Measurements from ENCODE around the gene DCST2.
A peak's percentile ranks its signal among the peaks of the same experiment; 100 is the strongest.

Gene DCST2

DNA sequence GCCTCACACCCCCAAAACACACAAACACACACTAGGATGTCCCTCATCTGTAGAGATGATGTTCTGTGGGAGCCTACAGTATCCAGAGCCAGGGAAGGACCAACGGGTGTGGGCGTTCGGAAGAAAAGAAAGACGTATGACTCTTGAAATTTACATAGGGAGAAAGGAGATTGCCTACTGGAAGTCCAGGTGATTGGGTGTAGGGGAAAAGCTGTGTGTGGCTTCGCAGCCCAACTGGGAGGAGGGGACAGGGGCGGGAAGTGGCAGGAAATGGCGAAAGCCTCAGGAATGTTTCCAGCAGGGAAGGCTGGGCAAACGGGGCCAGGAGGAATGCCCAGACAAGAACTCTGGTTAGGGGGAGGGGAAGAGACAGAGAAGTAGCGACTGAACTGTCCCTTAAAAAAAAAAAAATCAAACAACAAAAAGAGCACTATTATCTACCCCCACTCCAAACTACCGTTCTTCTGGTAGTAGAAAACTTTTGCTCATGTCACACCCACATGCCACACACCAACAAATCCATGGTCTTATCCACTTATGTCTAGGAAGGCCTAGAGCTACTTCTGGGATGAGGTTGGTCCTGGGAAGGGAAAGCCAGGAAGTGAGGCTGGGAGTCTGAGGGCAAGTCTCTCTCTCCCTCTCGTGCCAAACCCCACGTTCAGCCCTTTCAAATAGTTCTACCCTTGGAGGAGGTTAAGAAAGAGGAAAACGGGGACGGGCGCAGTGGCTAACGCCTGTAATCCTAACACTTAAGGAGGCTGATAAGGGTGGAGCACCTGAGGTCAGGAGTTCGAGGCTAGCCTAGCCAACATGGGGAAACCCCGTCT, 60.9 kb downstream of the DCST2 start:
- Histone ChIP-seq H3K9me3 (ENCODE audit: insufficient read depth, low read depth, low read length) (no peaks in the 10 kb centered on the region), H3K36me3 (ENCODE audit: insufficient read depth, low read depth, low read length) (peaks cover 14% of the 10 kb centered on the region), H3K27ac (ENCODE audit: low read length) (peak overlapping the region; percentile 98), H3K9ac (ENCODE audit: low read depth, low read length) (peak overlapping the region; percentile 93), H3K4me3 (ENCODE audit: low read length) (peak overlapping the region; percentile 93), H3K27me3 (ENCODE audit: insufficient read depth, low read length) (no peaks in the 10 kb centered on the region), H3K4me1 (ENCODE audit: insufficient read depth, low read length) (peaks cover 26% of the 10 kb centered on the region)

DNA sequence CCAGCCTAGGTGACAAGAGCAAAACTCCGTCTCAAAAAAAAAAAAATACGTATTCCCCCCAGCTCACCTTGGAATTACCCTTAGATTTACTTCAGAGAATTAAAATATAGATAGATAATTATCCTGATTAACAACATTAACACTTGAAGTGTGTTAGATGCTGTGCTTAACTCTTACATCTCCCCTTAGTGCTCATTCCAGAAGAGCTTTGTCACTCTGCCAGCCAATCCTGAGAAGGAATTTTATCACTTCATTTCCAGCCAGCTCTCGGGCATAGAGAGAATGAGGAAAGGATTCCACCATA, 61.4 kb downstream of the DCST2 start:
- H3K4me3 ChIP-seq (ENCODE audit: low read length), result peak overlapping the region; percentile 93
- peak overlapping the region; percentile 93; the same call in 1 of the 2 replicates for H3K9ac ChIP-seq (ENCODE audit: low read depth, low read length)
- H3K4me1 ChIP-seq (ENCODE audit: insufficient read depth, low read length), result peaks cover 26% of the 10 kb centered on the region
- H3K36me3 ChIP-seq (ENCODE audit: insufficient read depth, low read depth, low read length), result peaks cover 14% of the 10 kb centered on the region
- peak overlapping the region; percentile 98 for H3K27ac ChIP-seq (ENCODE audit: low read length)
- no peaks in the 10 kb centered on the region for H3K9me3 ChIP-seq (ENCODE audit: insufficient read depth, low read depth, low read length)
- H3K27me3 ChIP-seq (ENCODE audit: insufficient read depth, low read length), result no peaks in the 10 kb centered on the region

DNA sequence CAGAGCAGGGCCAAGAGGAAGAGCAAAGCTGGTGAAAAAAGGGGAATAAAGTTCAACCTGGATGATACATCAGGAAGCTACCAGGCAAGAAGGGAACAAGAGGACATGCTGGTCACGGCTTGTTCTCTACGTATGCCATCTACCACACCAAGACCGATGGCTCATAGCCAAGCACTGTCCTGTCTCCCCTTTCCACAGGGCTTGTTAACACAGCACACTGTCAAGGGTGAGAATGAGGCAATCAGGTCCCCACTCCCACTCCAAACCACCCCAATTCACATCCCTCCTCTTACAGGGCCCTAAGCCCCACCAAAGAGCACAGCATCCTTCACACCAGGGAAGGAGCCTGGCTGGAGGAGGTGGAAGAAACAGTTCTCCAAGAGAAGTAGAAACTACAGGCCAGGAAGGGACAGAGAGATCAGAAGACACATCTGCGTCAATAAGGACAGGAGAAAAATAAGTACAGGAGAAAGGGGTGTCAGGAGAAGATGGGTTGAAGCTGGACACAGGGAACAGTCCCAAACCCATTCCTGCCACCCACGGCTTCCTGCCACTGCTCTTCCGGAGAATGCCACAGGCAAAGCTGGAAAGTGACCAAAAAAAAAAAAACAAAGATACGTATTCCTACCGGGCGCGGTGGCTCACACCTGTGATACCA, 62.1 kb downstream of the DCST2 start:
- H3K4me3 ChIP-seq (ENCODE audit: low read length), result peak overlapping the region; percentile 93
- peaks cover 24% of the 10 kb centered on the region for H3K4me1 ChIP-seq (ENCODE audit: insufficient read depth, low read length)
- H3K9ac ChIP-seq (ENCODE audit: low read depth, low read length), result peak overlapping the region; percentile 93
- H3K27me3 ChIP-seq (ENCODE audit: insufficient read depth, low read length), result no peaks in the 10 kb centered on the region
- H3K9me3 ChIP-seq (ENCODE audit: insufficient read depth, low read depth, low read length), result no peaks in the 10 kb centered on the region
- H3K36me3 ChIP-seq (ENCODE audit: insufficient read depth, low read depth, low read length), result peaks cover 21% of the 10 kb centered on the region
- H3K27ac ChIP-seq (ENCODE audit: low read length), result peak overlapping the region; percentile 98

DNA sequence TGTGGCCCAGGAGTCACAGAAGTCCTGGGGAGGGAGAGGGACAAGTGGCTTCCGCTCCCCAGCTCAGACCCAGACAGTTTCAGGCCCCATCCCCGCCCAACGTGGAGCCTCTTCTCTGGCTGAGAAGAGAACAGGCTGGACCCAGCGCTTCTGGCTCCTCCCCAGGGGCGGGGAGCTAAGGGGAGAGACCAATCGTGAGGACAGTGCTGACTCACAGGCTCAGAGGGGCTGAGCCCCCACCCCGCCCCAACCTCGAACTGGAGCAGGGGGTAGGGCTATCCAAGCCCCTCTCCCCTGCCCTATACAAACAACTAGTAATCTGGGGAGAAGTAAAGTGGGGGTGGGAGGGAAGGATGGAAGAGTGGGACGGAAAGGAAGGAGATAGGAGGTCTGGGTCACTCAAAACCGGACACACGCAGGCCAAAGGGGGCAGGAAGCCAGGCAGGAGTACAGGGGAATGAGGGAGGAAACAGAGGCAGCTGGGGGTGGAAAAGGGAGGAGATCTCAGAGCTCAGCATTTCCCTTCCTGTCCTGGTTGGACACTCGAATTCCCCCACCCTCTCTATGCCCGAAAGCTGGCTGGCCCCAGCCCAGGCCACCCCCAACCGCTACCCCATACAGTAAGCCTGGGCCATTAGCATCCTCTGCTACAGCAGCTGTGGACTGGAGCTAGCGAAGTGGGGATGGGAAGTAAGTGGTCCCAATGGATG, 62.8 kb downstream of the DCST2 start, which contains the start of gene SHC1:
TSS of gene SHC1 (minus strand) at position 117 of the 710 bp plus-strand sequence. CDS start 221 bp downstream, outside the sequence.
- Histone ChIP-seq H3K9me3 (ENCODE audit: insufficient read depth, low read depth, low read length) (no peaks in the 10 kb centered on the region), H3K9ac (ENCODE audit: low read depth, low read length) (peak within 1 kb of the TSS; percentile 93), H3K4me3 (ENCODE audit: low read length) (peak within 1 kb of the TSS; percentile 93), H3K27ac (ENCODE audit: low read length) (peak within 1 kb of the TSS; percentile 98), H3K4me1 (ENCODE audit: insufficient read depth, low read length) (peaks cover 20% of the 10 kb centered on the region), H3K36me3 (ENCODE audit: insufficient read depth, low read depth, low read length) (peaks cover 28% of the 10 kb centered on the region), H3K27me3 (ENCODE audit: insufficient read depth, low read length) (no peaks in the 10 kb centered on the region)

DNA sequence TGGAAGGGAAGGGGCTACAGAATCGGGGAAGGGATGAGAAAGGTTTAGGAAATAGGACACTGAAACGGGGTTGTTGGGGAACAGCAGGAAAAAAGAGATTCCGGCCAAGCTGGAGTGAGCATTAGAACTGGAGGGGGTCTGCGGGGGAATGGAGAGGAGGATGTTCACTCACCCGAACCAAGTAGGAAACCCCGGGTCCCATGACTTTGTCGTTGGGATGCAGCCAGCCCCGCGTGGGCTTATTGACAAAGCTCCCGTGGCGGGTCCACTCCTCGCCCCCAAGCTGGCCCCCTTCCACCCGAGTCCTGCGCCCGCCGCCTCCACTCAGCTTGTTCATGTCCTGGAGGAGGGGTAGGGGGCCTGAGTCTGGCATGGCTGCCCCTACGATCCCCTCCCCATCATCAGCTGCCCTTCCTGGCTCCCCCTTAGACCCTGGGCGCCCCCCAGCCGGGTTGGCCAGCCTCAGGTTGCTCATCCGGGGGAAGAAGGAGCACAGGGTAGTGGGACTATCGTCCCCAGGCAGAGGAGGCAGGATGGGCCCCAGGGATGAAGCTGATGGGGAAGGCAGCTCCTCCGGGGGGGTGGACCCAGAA, 63.6 kb downstream of the DCST2 start:
- peak overlapping the region; percentile 93 for H3K4me3 ChIP-seq (ENCODE audit: low read length)
- peak overlapping the region; percentile 98 for H3K27ac ChIP-seq (ENCODE audit: low read length)
- H3K36me3 ChIP-seq (ENCODE audit: insufficient read depth, low read depth, low read length), result peaks cover 36% of the 10 kb centered on the region
- H3K9ac ChIP-seq (ENCODE audit: low read depth, low read length), result peak overlapping the region; percentile 93; the same call in 1 of the 2 replicates
- no peaks in the 10 kb centered on the region for H3K9me3 ChIP-seq (ENCODE audit: insufficient read depth, low read depth, low read length)
- no peaks in the 10 kb centered on the region for H3K27me3 ChIP-seq (ENCODE audit: insufficient read depth, low read length)
- peaks cover 20% of the 10 kb centered on the region for H3K4me1 ChIP-seq (ENCODE audit: insufficient read depth, low read length)

DNA sequence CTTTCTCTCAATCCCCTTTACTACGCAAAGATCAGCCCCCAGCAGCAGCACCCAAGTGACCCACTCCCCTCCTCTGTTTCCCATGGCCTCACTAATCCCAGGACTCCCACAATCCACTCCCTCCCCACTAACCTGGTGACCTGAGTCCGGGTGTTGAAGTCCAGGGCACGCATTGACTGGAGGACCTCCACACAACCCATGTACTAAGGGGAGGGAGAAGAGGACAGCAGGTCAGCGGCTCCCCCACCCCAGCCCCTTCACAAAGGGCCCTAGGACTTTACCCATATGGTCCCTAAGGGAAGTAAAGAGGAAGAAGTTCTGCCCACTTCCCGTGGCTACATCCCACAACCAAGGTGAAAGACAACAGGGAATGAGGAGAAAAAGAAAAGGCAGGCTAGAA, 64.3 kb downstream of the DCST2 start:
- Histone ChIP-seq H3K9ac (ENCODE audit: low read depth, low read length) (peak overlapping the region; percentile 93; the same call in 1 of the 2 replicates), H3K4me3 (ENCODE audit: low read length) (peak overlapping the region; percentile 93), H3K36me3 (ENCODE audit: insufficient read depth, low read depth, low read length) (peaks cover 44% of the 10 kb centered on the region), H3K27me3 (ENCODE audit: insufficient read depth, low read length) (no peaks in the 10 kb centered on the region), H3K9me3 (ENCODE audit: insufficient read depth, low read depth, low read length) (no peaks in the 10 kb centered on the region), H3K27ac (ENCODE audit: low read length) (peak overlapping the region; percentile 51), H3K4me1 (ENCODE audit: insufficient read depth, low read length) (peaks cover 20% of the 10 kb centered on the region)

DNA sequence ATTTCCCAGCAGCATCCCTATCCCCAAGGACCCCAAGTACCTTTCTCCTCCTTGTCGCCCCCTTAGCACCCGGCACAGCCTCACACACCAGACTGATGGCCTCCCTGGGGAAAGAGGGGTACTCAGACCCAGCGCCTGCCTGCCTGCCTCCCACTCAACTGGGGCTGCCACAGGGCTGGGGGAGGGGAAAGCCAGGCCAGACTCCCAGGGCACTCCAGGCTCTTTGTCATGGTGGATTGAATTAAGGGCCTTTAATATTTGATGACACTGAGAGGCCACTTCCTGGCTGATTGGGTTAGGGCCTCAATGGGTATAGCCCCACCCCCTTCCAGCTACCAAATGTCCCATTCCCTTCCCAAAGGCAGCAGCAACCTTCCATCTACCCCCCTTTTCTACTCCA, 64.8 kb downstream of the DCST2 start:
- Histone ChIP-seq H3K9ac (ENCODE audit: low read depth, low read length) (peak overlapping the region; percentile 93; the same call in 1 of the 2 replicates), H3K27ac (ENCODE audit: low read length) (peak overlapping the region; percentile 51), H3K36me3 (ENCODE audit: insufficient read depth, low read depth, low read length) (peaks cover 49% of the 10 kb centered on the region), H3K4me3 (ENCODE audit: low read length) (peak overlapping the region; percentile 93), H3K4me1 (ENCODE audit: insufficient read depth, low read length) (peaks cover 20% of the 10 kb centered on the region), H3K9me3 (ENCODE audit: insufficient read depth, low read depth, low read length) (no peaks in the 10 kb centered on the region), H3K27me3 (ENCODE audit: insufficient read depth, low read length) (no peaks in the 10 kb centered on the region)

Data from iPS-20b (cell line).